NOMO-1 treated with DMSO at 0.1 percent for 48 hours (cell line): ENCODE data around the gene DCDC1.
"Not testable (repeated sequence)": the region's sequence is repeated elsewhere in the genome, so short reads cannot be mapped to it uniquely, and the experiment has no call there.

Source experiments
- DNase-seq: peaks from one replicate; lab custom pipeline; 2025; ENCODE audit not compliant: unreplicated experiment; lab: John Stamatoyannopoulos, UW

The DCDC1 gene

DNA sequence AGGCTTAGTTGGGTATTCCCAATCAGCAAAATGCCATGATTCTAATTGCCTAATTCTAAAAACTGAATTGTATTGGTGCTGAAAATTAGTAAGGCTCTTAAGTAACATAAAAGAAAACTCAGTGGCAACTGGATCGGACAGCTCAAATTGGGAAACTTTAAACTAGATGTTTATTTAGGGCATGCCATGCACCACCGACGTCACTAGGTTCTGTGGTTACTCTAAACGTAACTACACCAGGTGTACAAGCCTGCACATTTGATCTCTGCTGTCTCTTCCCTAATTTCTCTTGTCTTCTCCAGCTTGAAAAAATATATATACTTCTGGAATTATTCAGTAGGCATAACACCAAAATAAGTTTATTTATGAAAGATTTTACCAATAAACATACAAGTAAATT is 378.2 kb downstream of the DCDC1 start:
- DNase-seq = no peak

DNA sequence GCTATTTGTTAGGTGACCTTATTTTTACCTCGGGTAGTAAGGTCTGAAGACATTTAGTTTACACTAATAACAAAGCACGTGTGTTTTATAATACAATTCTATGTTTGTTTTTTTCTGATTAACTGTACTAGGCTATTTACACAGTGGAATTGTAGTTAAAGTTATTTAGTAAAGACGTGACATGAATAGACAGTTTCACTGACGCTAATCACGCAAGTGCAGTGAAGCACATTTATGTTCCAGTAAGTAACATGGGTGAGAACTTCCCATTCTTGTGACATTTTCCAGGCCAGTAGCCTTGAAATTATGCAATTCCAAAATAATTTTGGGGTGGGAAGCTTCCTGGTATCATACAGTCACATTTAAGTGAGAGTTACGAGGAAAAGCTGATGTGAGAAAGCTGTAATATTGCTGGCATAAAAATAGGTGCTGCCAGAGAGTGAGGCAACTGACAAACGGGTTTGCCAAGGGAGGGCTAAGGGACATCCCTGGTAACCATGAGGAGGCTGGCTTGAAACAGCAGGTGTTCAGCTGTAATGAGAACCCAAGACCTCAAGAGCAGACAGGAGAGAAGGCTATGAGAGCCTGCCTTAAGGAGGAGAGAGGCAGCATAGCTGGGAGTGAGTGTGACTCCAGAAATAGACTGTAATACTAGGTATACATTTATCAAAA is 378.8 kb downstream of the DCDC1 start:
- DNase-seq = no peak

DNA sequence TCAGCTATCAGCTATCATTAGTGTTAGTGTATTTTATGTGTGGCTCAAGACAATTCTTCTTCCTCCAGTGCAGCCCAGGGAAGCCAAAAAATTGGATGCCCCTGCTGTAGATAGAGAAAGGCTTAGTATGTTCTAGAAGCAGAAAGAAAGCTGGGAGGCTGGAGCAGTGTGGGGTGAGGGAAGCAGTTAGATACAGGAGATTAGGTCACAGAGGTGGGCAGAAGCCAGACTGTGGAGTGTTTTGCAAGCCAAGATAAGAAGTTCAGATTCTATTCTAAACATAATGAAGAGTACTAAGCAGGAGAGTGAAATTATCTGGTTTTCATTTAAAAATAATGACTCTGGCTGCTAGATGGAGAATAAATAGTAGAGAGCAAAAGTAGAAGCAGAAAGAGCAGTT is 381.7 kb downstream of the DCDC1 start:
- no peak for DNase-seq

DNA sequence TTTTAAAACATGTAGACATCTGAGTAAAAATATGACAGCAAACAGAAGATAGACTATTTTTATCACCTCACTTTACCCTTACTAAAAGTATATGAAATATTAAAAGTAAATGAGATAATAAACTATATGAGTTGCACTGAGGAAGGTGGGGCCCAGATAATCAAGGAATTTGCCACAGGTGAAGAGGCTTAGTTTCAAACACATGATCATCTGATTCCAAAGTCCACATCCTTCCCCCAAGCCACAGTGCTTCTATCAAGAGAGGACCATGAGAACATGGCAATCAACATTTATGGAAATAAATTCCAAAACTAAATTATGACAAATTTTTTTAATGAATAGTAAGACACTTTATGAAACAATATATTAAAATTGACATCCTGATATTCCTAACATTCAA is 384.0 kb downstream of the DCDC1 start:
- no peak for DNase-seq

DNA sequence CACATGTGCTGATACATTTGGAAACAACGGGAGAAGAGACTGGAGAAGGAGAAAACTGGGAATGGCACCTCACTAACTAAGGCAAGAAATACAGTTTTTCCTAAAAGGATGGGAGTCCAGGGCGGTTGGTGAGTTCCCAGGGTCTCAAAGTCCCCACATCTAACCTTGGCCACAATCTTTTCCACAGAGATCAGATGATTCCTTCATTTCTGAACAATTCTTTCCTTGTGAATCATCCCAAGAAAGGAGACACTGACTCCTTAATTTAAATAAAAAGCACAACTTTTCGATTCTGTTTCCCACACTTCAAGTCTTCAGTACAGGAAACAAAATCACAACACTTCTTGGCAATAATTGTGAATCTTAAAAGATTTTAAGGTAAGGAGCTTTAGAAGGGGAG is 384.7 kb downstream of the DCDC1 start:
- no peak for DNase-seq

DNA sequence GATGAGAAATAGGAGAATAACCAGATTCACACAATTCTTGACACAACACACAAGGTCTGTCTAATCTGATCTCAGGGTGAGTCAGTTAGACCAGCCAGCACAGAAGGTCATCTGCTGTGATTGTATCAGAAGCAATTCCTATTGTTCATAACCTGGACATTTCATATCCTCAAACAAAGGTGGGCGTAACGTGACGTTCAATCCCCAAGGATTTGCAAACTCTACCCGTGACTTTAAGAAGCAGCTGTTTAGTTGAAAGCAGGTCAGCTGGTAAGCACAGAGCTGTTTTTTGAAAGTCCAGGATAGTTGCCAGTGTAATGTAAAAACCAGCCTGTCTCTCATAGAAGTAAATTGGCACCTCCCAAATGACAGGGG is 385.1 kb downstream of the DCDC1 start:
- DNase-seq = no peak

DNA sequence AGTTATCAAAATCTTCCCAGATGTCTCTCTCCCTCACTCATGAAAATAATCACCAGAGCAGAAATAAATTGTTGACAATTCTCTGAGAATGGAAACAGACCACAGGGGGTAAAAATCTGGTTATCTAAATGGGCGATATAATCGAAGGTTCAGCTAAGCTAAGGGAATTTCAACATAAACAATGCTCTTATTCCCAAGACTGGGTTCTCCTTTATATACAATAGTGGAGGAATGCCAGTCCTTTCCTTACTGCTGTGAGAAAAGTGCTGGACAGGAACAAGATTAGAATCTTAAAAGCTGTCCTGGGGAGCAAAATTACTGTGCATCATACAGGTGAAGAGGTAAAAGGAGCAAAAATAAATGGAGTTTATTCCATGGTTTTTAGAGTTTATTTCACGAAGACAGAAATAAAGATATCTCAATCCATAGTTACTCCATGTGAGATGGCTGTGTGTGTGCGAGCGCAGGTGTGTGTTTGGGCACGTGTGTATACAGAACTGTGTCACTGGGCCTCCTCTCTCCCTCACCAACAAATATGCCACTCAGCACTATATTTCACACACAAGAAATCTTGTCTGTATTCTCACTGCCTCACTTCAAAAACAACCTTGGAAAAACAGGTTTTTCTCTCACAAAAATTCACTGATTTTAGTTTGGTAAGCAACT is 385.6 kb downstream of the DCDC1 start:
- no peak for DNase-seq

DNA sequence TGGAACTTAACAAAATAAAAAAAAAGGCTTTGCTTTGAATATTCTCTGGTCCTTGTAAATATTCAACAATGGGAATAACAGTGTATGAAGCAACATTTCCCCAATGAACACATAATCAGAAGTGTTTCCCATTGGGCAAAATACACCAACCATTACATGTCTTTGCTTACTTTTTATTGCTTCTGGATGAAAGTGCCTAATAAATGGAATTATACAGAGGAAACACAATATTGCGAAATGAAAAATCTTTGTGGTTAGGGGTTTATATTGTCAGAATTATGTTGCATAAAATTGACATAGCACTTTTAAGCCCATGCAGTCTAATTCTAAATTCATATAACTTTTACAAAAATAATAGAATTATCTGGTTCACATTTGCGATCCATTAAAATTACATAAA is 386.4 kb downstream of the DCDC1 start:
- DNase-seq = no peak

DNA sequence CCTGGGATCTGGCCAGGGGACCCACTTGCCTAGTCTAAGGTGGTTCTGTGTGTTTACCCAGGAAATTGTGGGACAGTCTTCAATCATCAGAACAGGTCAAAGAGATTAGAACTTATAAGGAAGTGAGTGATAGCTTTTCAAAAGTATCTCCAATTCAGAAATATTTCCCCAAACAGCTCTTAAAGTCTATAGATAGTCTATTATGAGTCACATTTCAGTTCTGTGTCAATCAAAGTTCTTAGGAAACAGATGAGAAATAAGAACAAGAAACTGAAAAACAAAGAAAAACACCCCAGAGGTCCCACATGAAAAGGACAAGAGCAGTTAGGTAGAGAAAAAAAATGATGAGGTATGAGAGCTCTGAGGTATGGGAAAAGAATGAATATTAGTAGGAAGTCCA is 402.0 kb downstream of the DCDC1 start:
- DNase-seq = no peak

DNA sequence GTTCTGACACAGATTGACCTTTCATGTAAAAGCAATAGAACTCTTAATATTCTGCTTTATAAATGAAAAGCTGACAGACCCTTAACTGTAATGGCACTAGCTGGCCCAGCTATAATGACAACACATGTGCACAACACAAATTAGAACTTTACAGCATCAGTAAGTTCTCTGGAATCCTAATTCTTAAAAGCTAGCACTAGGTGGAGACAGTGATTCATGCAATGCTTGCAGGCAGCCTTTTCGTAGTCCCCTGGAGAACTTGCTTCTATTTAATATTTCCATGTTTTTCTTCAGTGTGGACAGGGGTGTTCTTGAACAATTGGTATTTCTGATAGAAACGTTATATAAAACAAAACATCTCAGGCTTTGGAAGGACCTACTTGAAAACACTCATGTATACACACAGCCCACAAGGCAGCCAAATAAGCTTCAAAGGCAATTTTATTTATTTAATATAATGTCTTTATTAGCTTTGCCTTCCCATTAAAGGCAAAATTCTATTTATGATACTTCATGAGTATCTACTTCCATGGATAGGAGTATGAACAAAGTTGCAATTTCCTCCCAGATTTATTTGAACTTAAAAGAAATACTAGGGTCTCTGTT is 409.0 kb downstream of the DCDC1 start:
- peak; percentile 52 for DNase-seq

DNA sequence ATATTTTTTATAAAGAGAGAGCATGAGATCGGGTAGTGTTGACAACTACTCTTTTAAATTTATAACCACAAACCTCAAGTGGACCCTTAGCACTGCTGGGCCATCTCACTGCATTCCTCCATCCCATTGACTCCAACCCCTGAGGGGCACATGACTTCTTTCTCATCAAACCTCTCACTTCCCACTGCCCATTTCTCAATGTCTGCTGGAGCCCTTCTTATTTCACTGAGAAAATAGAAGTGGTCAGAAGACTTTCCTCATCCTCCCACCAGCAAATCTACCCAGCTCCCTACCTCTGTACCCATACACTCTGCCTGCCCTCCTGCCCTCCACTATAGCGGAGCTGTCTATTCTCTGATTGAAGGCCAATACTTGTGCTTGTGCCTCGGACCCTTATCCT is 412.8 kb downstream of the DCDC1 start:
- DNase-seq = no peak

DNA sequence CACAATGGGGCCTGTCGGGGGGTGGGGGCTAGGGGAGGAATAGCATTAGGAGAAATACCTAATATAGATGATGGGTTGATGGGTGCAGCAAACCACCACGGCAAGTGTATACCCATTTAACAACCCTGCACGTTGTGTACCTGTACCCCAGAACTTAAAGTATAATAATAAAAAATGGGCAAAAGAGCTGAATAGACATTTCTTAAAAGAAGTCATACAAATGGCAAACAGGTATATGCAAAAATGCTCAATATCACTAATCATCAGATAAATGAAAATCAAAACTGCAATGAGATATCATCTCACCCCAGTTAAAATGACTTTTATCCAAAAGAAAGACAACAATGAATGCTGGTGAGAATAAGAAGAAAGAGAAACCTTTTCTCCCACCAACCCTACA is 419.7 kb downstream of the DCDC1 start:
- DNase-seq = no peak

DNA sequence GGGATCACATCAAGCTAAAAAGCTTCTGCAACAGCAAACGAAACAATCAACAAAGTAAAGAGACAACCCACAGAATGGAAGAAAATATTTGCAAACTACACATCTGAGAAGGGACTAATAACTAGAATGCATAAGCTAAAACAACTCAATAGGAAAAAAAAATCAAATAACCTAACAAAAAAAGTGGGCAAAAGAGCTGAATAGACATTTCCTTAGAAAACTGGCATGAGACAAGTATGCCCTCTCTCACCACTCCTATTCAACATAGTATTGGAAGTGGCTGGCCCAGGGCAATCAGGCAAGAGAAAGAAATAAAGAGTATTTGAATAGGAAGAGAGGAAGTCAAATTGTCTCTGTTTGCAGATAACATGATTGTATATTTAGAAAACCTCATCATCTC is 421.8 kb downstream of the DCDC1 start:
- DNase-seq = not testable (repeated sequence)

DNA sequence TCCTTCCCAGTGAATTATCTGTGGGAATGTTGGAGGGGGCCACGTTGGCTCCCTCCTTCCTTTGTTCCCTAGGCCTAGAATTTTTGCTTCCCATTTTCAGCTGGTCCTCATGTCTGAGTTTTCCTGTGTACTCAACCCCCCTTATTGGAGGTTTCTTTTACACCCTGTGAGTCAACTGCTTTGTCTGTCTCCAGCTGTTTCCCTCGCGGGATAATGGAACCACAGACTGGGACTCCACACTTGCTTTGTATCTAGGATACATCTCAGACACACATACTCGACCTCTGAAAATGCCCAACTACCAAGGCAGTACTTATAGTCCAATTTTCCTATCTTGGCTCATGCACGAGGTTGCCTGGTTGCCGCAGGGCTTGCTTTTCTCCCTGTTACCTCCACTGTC is 430.7 kb downstream of the DCDC1 start:
- no peak for DNase-seq

DNA sequence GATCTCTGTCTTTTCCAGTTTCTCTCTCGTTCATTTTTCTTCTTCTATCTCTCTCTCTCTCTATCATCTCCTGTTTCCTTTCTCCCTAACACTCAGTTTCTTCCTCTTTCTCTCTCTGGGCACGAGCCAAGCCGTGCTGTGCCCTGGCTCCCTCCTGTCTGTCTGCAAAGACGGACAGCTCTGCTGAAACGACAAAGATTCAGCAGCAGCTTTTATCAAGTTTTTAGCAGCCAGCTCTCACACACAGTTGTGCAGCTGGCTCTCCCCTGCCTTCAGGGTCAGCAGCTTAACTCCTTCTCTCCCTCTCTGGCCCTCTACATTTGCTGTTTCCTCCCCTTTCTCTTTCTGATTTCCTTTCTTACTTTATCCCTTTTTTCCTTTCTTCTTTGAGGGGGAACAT is 431.4 kb downstream of the DCDC1 start:
- no peak for DNase-seq

DNA sequence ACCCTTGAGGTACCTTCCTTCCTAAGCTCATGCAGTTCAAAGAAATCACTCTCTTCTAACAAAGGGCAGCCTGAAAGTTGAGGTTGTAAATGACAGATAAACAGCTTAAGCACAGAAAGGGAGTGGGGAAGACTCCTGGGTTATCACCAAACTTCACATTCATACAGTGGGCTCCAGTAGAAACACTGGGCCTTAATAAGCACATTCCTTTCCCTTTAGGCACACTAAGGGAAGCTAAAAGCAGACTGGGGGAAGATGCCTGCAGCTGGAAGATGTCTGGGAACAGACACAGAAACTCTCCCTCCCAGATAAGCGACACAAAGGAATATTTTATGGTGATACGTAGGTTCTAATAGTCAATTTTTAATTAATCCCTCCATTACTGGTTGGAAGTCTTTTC is 433.0 kb downstream of the DCDC1 start:
- no peak for DNase-seq

DNA sequence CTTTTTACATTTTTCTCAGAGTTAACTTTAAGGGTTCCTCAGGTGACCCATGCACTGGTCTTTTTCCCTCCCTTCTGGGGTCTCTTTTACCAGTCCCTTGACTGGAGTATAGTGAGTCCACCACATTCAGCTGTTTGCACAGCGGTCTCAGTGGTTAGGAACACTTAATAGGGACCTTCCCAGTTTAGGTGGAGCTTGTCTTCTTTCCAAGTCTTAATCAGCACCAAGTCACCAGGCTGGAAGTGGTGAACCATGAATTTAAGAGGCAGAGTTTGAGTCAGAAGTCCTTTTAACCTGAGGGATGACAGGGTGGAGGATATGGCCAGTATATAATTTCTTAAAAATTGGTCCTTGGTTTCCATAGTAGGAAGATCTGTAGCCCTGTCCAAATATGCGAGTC is 433.7 kb downstream of the DCDC1 start:
- DNase-seq = no peak

DNA sequence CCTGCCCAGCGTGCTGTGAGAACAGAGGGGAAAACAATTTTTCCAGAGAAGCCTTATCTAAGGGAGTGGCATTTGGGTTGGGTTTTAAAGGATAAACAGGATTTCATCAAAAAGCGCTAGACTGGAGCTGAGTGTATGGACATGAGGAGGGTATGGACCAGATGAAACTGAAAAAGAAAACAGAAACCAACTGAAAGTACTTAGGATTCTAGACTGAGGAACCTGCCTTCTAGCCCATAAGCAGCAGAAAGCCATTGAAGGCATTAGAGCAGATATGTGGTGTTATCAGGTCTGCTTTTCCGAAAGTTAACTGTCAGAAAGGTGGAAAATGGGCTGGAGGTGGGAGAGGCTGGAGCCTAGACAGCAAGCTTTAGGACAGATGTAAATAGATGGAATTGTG is 443.4 kb downstream of the DCDC1 start:
- DNase-seq = no peak

DNA sequence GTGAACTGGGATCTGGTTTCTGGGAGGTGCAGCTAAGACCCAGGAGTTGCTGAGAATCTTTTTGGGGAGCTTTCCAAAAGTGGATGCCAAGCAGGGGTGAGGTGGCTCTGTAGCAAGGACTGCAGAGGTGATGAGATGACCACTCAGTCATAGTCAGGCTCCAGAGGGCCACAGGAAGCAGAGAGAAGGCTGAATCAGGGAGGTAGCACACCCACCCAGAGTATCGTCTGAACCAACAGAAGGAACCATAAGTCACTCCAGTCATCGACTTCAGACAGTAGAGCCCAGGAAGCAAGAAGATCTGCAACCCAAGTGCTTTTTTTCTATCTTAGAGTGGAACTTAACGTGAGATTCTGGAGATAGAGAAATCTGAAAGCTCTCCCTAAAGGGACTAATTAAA is 447.7 kb downstream of the DCDC1 start:
- peak; percentile 13 for DNase-seq

DNA sequence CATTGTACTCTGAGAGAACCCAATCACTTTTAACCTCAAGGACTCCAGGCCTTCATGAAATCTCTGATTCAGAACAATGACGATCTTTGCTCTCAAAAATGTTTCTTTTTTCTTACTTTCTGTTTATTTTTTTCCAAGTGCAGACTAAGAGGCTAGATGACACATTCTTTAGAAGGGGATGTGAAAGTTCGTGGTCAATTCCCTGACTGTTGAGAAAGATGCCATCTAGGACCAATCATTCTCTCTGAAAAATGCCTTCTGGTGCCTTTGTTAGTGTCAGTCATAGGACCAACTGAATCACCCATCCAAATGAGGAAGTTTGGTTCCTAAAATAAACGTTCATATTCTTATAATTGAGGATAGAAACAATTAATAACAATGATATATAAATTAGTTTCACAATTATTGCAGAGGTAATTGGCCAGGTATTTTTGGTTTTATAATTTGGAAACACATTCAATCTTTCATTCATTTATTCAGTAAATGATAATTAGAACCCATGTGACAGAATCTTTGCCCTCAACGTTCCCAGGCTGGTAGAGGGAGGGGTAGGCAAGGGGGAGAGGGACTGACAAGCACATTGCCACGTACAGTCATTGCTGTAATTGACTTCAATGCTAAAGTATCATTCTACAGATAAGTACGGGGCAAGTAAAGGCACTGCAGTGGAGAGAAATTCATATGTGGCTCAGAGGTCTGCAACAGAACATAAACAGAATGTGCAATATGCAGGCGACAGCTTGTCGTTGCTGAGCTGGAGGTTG is 450.0 kb downstream of the DCDC1 start:
- peak; percentile 98 for DNase-seq

DNA sequence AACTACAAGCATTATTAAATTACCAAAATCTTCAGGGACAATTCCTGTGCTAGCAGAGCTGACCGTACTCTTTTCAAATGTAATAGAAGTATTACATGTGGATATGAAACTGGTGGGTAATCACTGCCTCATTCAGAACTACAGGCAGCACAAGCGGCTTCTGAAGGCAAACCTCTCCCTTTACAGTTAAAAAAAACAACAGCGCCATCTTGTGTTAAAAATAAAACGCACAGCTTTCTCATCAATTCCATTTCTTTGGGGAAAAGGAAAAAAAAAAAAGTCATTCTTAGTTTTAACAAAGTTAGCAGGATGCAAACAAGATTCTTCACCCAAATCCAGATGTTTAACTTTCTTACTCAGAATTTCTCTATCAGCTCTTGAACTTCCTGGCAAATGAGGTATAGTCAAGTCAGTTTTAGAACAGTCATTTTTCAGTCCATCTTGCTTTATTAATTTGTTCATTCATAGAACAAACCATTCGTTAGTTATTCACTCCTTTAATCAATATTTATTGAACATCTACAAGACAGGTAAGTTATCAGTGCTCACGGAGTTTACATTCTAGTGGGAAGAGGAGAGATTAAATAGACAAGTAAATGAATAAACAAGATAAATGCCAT is 451.6 kb downstream of the DCDC1 start:
- DNase-seq = peak; percentile 83

DNA sequence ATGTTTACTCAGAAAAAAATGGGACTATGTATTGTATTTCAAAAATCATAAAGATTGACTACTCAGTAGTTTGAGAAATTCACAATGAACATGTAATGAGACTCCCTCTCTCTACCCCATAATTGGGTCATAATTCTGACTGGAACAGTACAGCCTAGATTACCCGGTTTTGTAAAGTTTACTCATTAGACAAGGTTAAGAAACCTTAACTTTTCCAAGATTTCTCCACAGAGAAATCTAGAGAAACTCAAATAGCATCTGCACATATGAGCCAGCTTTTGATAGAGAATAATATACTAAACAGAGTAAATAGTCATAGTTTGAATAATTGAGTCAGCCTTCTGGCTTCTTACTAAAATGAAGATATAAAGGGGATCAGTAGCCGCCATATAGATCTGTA is 452.3 kb downstream of the DCDC1 start:
- no peak for DNase-seq
